SU-DHL-6 (cell line): ENCODE data around the gene EIF3D.

Source experiments
- H2AFZ ChIP-seq: fragments of 200-600 bp; sonication (generic); 2 replicates; pipeline ENCODE4 v1.6.1; 2014; ENCODE audit warnings: low read depth, mild to moderate bottlenecking, moderate library complexity, mixed read lengths, antibody characterized with exemption, low read length; ENCODE audit not compliant: severe bottlenecking
- H3F3A ChIP-seq: fragments of 200-600 bp; shearing (Covaris generic); 2 replicates; pipeline ENCODE4 v1.6.0; 2016; ENCODE audit warnings: antibody characterized with exemption, mild to moderate bottlenecking; ENCODE audit not compliant: insufficient read depth
- H3K27ac ChIP-seq: fragments of 200-600 bp; sonication (generic); 2 replicates; pipeline ENCODE4 v1.5.1; 2016; ENCODE audit warnings: low read depth, mild to moderate bottlenecking, low read length, moderate library complexity, mixed read lengths
- H3K27me3 ChIP-seq: fragments of 200-600 bp; sonication (generic), shearing (Covaris generic); 2 replicates; pipeline ENCODE4 v1.6.0; 2014; ENCODE audit warnings: mild to moderate bottlenecking, low read length
- H3K36me3 ChIP-seq: fragments of 200-600 bp; sonication (generic); 2 replicates; pipeline ENCODE4 v1.6.1; 2014; ENCODE audit warnings: mild to moderate bottlenecking, low read length, mixed read lengths
- H3K4me2 ChIP-seq: fragments of 300-600, 200-600 bp; shearing (Covaris generic), sonication (generic); 2 replicates; pipeline ENCODE4 v1.6.0; 2014; ENCODE audit warnings: low read length, low read depth, mild to moderate bottlenecking; ENCODE audit not compliant: poor library complexity, severe bottlenecking
- H3K4me3 ChIP-seq: fragments of 200-600 bp; sonication (generic); 2 replicates; pipeline ENCODE4 v1.5.1; 2014; ENCODE audit warnings: antibody characterized with exemption, low read length, mild to moderate bottlenecking, mixed read lengths; ENCODE audit not compliant: insufficient read depth, poor library complexity, severe bottlenecking
- H3K79me2 ChIP-seq: fragments of 200-600 bp; sonication (generic); 2 replicates; pipeline ENCODE4 v1.6.1; 2014; ENCODE audit warnings: mild to moderate bottlenecking, low read length, moderate library complexity; ENCODE audit not compliant: insufficient read depth
- H3K9ac ChIP-seq: fragments of 200-600 bp; sonication (generic); 2 replicates; pipeline ENCODE4 v1.7.0; 2014; ENCODE audit warnings: mild to moderate bottlenecking, low read length
- H3K9me2 ChIP-seq: fragments of 200-600 bp; sonication (generic); replicated peaks from 2 replicates; pipeline ENCODE4 v1.6.1; 2014; ENCODE audit warnings: low read length; ENCODE audit not compliant: insufficient read depth
- H3K9me3 ChIP-seq: fragments of 200-600 bp; sonication (generic); 2 replicates; pipeline ENCODE4 v1.6.1; 2014; ENCODE audit warnings: low read length, mixed read lengths; ENCODE audit not compliant: insufficient read depth
- H4K20me1 ChIP-seq: fragments of 200-600 bp; sonication (generic); 2 replicates; pipeline ENCODE4 v1.6.1; 2014; ENCODE audit warnings: low read depth, mild to moderate bottlenecking, antibody characterized with exemption, low read length, moderate library complexity, mixed read lengths
- EZH2phosphoT487 ChIP-seq: fragments of 200-600 bp; sonication (generic), shearing (Covaris generic); conservative IDR thresholded peaks from 2 replicates; pipeline ENCODE4 v1.6.1; 2018; ENCODE audit warnings: mild to moderate bottlenecking, antibody characterized with exemption, low read length, moderate library complexity, mixed read lengths
- TF ChIP-seq, protein P1 (sequence below): fragments of 200-600 bp; sonication (generic); IDR thresholded peaks from one replicate; pipeline ENCODE4 v1.5.1; 2017; ENCODE audit warnings: antibody characterized with exemption, mild to moderate bottlenecking, low read length, moderate library complexity; ENCODE audit not compliant: insufficient read depth, poor library complexity, severe bottlenecking

Gene EIF3D

DNA sequence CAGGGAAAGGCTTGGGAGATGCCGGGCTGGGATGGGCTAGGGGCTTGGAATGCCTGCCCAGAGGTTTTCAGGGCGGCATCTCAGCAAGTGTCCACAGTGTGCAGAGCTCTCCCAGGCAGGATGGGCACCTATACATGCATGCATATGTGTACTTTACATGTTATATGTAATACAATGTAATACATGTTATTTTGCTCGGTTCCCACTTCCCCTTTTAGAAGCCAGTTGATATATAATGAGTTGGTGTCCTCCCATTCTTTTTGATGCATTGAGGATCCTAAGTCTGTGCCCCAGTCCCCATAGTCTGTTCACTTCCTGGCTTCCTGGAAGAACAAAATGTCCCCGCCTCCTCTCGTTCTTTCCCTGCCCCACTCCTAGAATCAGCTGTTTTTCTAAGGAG, 20.1 kb upstream of the EIF3D start:
- no peaks in the 10 kb centered on the region for H3K79me2 ChIP-seq
- H3K27ac ChIP-seq: no peak overlapping the region
- TF ChIP-seq, protein P1, sequence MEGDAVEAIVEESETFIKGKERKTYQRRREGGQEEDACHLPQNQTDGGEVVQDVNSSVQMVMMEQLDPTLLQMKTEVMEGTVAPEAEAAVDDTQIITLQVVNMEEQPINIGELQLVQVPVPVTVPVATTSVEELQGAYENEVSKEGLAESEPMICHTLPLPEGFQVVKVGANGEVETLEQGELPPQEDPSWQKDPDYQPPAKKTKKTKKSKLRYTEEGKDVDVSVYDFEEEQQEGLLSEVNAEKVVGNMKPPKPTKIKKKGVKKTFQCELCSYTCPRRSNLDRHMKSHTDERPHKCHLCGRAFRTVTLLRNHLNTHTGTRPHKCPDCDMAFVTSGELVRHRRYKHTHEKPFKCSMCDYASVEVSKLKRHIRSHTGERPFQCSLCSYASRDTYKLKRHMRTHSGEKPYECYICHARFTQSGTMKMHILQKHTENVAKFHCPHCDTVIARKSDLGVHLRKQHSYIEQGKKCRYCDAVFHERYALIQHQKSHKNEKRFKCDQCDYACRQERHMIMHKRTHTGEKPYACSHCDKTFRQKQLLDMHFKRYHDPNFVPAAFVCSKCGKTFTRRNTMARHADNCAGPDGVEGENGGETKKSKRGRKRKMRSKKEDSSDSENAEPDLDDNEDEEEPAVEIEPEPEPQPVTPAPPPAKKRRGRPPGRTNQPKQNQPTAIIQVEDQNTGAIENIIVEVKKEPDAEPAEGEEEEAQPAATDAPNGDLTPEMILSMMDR: no peak
- TF ChIP-seq EZH2phosphoT487: no peak
- no peak overlapping the region for H3K4me3 ChIP-seq
- no peaks in the 10 kb centered on the region for H3K36me3 ChIP-seq
- no peaks in the 10 kb centered on the region for H3K27me3 ChIP-seq
- no peak overlapping the region for H3K9ac ChIP-seq
- H2AFZ ChIP-seq: no peak overlapping the region
- H3F3A ChIP-seq: no peaks in the 10 kb centered on the region
- no peaks in the 10 kb centered on the region for H3K9me2 ChIP-seq
- H4K20me1 ChIP-seq: no peaks in the 10 kb centered on the region
- H3K4me2 ChIP-seq: no peak overlapping the region
- H3K9me3 ChIP-seq: no peaks in the 10 kb centered on the region

DNA sequence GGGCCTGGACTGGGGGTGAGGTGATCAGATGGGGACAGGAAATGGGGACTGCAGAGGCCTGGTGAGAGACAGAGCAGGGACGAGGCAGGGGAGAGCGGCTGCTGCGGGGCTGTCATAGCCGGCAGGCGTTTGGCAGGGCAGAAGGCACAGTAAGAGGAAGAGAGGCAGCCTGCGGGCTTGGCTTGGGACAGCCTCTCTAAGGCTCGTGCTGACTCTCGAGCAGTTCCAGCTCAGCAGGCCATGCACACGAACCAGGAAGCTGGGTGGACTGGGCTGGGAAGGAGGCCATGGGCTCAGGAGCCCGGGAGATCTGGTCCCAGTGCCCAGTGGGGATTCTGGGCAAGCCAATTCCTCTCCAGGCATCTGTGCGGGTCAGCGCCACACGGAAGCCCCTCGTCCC, 19.6 kb upstream of the EIF3D start:
- H3K4me2 ChIP-seq: no peak overlapping the region
- H3K4me3 ChIP-seq: no peak overlapping the region
- H3K36me3 ChIP-seq: no peaks in the 10 kb centered on the region
- H3K9ac ChIP-seq: no peak overlapping the region
- no peak overlapping the region for H3K27ac ChIP-seq
- no peaks in the 10 kb centered on the region for H3K79me2 ChIP-seq
- no peaks in the 10 kb centered on the region for H3K9me3 ChIP-seq
- H4K20me1 ChIP-seq: no peaks in the 10 kb centered on the region
- H2AFZ ChIP-seq: no peak overlapping the region
- no peak for TF ChIP-seq EZH2phosphoT487
- TF ChIP-seq, protein P1: no peak
- no peaks in the 10 kb centered on the region for H3F3A ChIP-seq
- no peaks in the 10 kb centered on the region for H3K27me3 ChIP-seq
- H3K9me2 ChIP-seq: no peaks in the 10 kb centered on the region

DNA sequence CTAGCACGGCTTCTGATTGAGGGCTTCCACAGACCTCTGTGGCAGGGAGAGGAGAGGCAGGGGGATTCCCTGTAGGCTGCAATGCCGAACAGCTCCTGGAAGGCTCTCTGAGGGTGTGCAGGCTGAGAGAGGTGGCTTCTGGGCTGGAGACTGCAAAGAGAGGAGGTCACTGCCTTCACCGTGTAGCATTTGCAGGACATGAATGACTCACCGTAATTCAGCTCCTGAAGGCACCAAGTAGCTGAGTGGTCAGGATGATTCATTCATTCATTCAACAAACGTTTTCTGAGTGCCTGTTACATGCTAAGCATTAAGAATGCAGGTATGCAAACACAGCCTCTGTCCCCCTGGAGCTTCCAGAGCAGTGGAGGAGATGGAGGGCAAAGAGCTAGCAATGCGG, 18.0 kb upstream of the EIF3D start:
- TF ChIP-seq, protein P1: no peak
- TF ChIP-seq EZH2phosphoT487: no peak
- H2AFZ ChIP-seq: no peak overlapping the region
- no peak overlapping the region for H3K4me3 ChIP-seq
- H3K9me2 ChIP-seq: no peaks in the 10 kb centered on the region
- H4K20me1 ChIP-seq: no peaks in the 10 kb centered on the region
- H3K4me2 ChIP-seq: no peak overlapping the region
- H3K79me2 ChIP-seq: no peaks in the 10 kb centered on the region
- H3K9me3 ChIP-seq: no peaks in the 10 kb centered on the region
- no peak overlapping the region for H3K27ac ChIP-seq
- H3K9ac ChIP-seq: no peak overlapping the region
- H3K27me3 ChIP-seq: no peaks in the 10 kb centered on the region
- H3F3A ChIP-seq: no peaks in the 10 kb centered on the region
- no peaks in the 10 kb centered on the region for H3K36me3 ChIP-seq
